HG03097 (cell line): ENCODE data around the gene AMACR.
A peak's percentile ranks its signal among the peaks of the same experiment; 100 is the strongest.

ENCODE experiments used
- ATAC-seq: cut with Tn5 transposase; IDR thresholded peaks from one replicate; pipeline ENCODE4 v1.9.1; 2021; ENCODE audit not compliant: unreplicated experiment, low FRiP score

AMACR gene

DNA sequence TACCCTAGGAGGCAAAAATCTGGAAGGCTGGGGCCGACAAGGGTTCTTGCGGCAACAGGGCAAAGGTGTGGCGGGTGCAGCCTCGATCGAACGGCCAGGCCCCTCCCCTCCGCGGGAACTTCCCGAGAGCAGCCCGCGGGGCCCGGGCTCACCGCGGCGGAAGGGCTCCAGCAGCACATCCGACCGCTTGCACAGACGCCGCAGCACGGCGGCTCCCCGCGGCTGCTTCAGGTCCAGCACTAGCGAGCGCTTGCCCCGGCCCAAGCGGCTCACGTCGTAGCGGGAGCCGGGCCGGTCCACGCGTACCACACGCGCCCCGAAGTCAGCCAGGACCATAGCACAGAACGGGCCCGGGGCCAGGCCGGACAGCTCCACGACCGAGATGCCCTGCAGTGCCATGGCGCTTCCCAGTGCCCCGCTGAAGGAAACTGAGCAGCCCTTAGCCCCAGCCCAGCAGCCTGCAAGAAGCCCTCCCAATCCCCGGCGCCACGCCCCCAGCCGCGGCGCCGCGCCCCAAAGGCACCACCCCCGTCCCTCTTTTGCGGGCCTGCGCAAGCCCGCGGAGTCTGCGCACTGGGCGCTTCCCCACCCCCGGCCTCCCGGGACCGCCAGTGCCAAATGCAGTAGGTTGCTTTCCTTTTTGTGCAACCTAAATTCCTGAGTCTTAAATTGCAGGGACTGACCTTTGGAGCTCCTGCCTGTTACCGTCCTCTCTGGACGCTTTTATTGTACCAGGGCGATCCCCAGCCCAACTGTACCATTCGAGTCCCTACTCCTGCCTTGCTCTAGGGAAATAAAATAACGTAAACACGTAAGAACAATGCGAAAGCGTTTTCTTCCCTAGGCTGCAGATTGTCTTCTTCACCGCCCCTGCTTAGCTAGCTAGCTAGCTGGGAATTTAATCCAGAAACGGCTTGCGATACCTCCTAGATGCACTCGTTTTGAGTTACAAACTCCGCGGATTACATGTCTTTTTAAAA, at the start of gene AMACR:
AMACR (minus strand) TSS at position 430 of the 980 bp plus-strand sequence; CDS start at position 399, 31 bp downstream.
- ATAC-seq = peak; percentile 93

DNA sequence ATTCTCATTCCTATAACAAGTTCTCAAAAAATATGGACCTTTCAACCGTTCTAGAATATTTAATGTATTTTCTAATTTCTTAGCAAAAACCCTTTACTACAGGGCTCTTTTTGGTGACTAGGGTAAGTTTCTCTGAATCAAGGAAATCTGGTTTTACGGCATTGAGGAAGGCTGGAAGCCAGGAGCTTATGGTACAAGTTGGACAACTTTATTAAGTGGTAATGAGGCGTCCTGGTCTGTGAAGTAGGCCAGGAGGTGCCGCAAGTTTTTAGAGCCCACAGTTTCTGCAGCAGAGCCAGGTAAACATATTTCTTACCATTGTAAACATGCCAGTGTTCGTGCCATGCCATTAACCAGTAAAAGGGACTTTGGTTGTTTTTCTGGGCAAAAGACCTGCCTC, 49.7 kb upstream of the AMACR start:
- no peak for ATAC-seq

GRCh38 chr5:34057118-34057517, 49.3 kb upstream of the AMACR start:
- ATAC-seq = no peak

DNA sequence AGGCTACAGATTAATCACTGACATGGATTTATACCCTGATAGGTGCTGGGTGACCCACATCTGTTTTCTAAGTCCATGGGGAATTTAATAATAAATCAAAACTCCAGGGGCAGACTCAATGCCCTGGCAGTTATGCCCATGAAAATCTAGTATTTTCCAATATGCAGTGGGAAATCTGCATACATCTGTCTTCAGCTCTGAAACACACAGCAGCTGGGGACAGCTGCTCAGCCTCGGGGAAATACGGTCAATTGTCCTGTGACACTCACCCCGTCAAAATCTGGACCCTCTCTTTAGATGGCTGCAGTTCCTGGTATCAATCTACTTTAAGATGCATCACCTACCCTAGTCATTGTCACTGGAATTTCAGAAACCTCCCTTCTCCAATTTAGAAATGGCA, 47.8 kb upstream of the AMACR start:
- no peak for ATAC-seq

GRCh38 chr5:34054400-34054729, 46.5 kb upstream of the AMACR start:
- no peak for ATAC-seq

GRCh38 chr5:34053571-34054399, 45.9 kb upstream of the AMACR start:
- no peak for ATAC-seq

GRCh38 chr5:34053133-34053532, 45.3 kb upstream of the AMACR start:
- no peak for ATAC-seq

GRCh38 chr5:34051374-34051980, 43.6 kb upstream of the AMACR start:
- ATAC-seq = no peak

- ATAC-seq = no peak
These were observed 40.1 kb upstream of the AMACR start for GRCh38 chr5:34047774-34048572.

GRCh38 chr5:34047143-34047542, 39.3 kb upstream of the AMACR start:
- ATAC-seq = no peak

GRCh38 chr5:34045996-34046395, 38.1 kb upstream of the AMACR start:
- no peak for ATAC-seq

- no peak for ATAC-seq
These were observed 37.2 kb upstream of the AMACR start for GRCh38 chr5:34045023-34045422.

GRCh38 chr5:34043099-34043876, 35.4 kb upstream of the AMACR start, which contains the start of gene C1QTNF3:
TSS of gene C1QTNF3 (minus strand) at chr5:34043213. CDS start at chr5:34043125, 88 bp downstream.
- ATAC-seq = no peak

DNA sequence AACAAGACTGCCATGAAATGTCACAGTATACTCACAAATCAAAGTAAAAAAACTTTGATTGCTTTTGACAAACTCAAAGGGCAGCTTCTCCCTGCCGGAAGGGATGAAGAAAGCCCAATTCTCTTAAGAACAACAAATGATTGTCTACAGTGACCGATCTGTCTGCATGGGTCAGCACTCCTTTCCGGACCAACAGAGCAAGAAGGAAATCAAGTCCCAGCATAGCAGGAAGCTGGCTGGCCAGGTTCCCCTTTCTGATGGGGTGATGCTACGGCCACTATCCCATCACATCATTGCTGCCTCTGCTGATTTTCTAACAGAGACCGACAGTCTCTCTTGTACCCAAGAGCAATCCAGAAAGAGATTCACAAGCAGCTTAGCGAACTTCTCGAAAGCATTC, 34.5 kb upstream of the AMACR start:
- no peak for ATAC-seq

DNA sequence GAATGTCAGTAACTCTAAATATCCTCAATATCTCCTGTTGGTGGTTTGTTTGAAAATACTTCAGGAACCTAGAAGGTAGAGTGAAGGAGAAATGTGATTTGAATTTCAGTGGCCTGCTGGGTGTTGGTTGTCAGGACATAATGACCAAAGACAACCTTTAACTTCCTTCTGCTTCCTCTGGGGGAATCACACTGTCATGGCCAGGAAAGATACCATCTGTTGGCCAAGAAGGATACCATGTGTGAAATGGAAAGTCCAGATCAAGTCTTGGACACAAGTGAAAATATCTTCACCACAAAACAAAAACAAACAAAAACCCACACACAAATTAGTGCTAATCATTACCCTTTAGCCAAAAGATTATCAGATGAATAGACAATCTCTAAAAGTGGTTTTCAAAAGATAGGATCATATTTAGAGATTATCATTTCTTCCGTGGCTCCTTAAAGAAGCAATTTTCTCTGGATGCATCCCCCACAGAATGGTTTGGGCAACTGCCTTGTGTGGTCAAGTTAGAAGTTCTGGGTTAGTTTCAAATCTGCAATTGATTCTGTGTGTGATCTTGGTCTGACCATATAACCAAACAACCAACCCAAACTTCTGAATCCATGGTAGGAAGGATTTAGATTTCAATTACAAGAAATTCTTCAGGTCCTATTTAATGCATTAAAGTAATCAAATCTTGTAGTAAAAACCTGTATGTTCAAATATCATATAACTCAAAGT, 33.6 kb upstream of the AMACR start:
- ATAC-seq = peak; percentile 32

DNA sequence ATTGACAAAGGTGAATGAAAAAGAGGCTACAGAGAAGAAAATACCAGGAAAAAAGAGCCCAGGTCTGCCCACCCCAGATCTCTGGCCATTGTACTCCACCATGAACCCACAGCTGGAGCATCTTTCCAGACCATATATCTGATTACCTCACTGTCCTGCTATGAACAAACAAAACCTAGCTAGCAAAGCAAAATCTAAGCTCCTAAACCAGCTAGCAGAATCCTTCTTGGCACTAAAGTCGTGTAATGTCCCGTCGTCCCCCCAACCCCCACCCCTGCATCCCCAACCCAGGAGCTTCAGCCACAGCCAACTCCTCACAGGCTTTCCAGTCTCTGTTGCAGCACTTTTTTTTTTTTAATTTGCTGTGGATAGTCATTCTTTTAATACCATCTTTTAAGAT, 32.6 kb upstream of the AMACR start:
- no peak for ATAC-seq

- ATAC-seq = no peak
These were observed 31.7 kb upstream of the AMACR start for GRCh38 chr5:34039398-34040157.

DNA sequence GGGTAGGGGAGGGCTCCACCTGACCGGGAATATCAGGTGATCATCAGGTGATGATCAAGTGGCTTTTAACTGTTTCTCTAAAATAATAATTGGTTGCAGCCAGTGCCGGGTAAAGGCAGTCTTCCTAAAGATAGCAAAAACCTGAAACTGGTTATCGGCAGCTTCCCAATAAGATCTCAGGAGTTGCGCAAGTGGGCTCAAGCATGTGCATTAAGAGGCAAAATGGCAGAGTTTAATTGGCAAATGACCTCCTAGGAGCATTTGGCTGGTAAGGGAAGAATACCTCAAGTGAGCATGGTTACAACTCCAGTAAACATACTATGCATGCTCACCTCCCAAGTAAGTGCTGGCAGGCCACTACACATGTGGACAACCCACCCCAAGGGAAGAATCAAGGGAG, 31.0 kb upstream of the AMACR start:
- no peak for ATAC-seq
